ENCODE data around the gene UBE2C. TPM values are rescaled to one million over a fixed set of nuclear protein-coding genes. Genes with fewer than 3 reads are reported as not detected.

Gene UBE2C
- total RNA-seq, 1 experiment from 2014 or later: 205 TPM

GRCh38 chr20:45781391-45781931, 31.0 kb upstream of the UBE2C start:
- DNase-seq (ENCODE audit: low read depth, low spot score): peak; percentile 92
- ChIA-PET POLR2A (no interaction called here), CTCF (interaction anchor here (2.7 kb wide), 1 partner anchor 10 kb away, joined by 23 read pairs; no protein-coding TSS in a partner anchor), RAD21 (ENCODE audit: low non-redundant PET in 1 of 2, low total read pairs in 2 of 2, uncharacterized antibody in 2 of 2, unreplicated experiment in 2 of 2) (no interaction called here)
- Histone ChIP-seq H3K36me3 (ENCODE audit: control insufficient read depth in 1 of 2, insufficient read depth in 2 of 2, low read length in 2 of 2) (no peaks in the 10 kb centered on the region), H3K27ac (ENCODE audit: low read depth, low read length) (peak overlapping the region; percentile 90), H3K9me2 (ENCODE audit: insufficient read depth) (no peaks in the 10 kb centered on the region), H3K9me3 (ENCODE audit: control insufficient read depth in 1 of 2, insufficient read depth in 1 of 2, low read depth in 1 of 2, low read length in 2 of 2) (no peaks in the 10 kb centered on the region), H4K20me1 (ENCODE audit: insufficient read depth) (no peaks in the 10 kb centered on the region), H3K79me2 (ENCODE audit: insufficient read depth, low read length) (no peaks in the 10 kb centered on the region), H3K27me3 (ENCODE audit: insufficient read depth, low read length) (no peaks in the 10 kb centered on the region), H3K4me1 (ENCODE audit: control insufficient read depth in 1 of 2, insufficient read depth in 2 of 2, low read length in 2 of 2) (peaks cover 63 to 76% of the 10 kb centered on the region in 2 experiments), H3K4me3 (replicated peaks in 1 of 2; ENCODE audit: low read depth in 1 of 2, low read length in 2 of 2) (peak overlapping the region in 1 of 2 experiments; percentile 31; a peak in 3 of 4 replicates), H2AFZ (ENCODE audit: low read depth, low read length, poor library complexity, severe bottlenecking) (no peak overlapping the region), H3K9ac (ENCODE audit: low read length) (peak overlapping the region; percentile 39; the same call in 1 of the 2 replicates), H3K4me2 (ENCODE audit: low read length) (peak overlapping the region; percentile 70)
- BruUV-seq (replicated peaks): no TSS peak
- intact Hi-C loops (cut with micrococcal nuclease): no loop called here
- peak; percentile 55 for ATAC-seq
- no peak for TF ChIP-seq REST (IDR thresholded peaks at IDR 0.05; ENCODE audit: low read depth)
- no peak for TF ChIP-seq EZH2 (IDR thresholded peaks at IDR 0.05)
- peak; percentile 87; the same call in 1 of the 2 replicates for TF ChIP-seq SIN3A (IDR thresholded peaks at IDR 0.05; ENCODE audit: low read depth)
- TF ChIP-seq RAD21 (IDR thresholded peaks at IDR 0.05; ENCODE audit: low read depth): 0 out of 2 replicates have a peak, but pooled peaks have one; percentile 22
- TF ChIP-seq CTCF (IDR thresholded peaks at IDR 0.05 in 2 of 3, conservative IDR thresholded peaks at IDR 0.05 in 1 of 3; ENCODE audit: borderline replicate concordance in 1 of 3, insufficient read depth in 1 of 3, low read depth in 2 of 3, low read length in 2 of 3): no peak
- TF ChIP-seq JUND (IDR thresholded peaks at IDR 0.05): peak; percentile 95
- peak; percentile 97 for TF ChIP-seq FOSL1 (IDR thresholded peaks at IDR 0.05; ENCODE audit: low read depth)
- TF ChIP-seq CEBPB (IDR thresholded peaks at IDR 0.05; ENCODE audit: low read depth): peak; percentile 82; the same call in 1 of the 2 replicates
- no peak for TF ChIP-seq ATF3 (IDR thresholded peaks at IDR 0.05)
- TF ChIP-seq CBX3 (IDR thresholded peaks at IDR 0.05; ENCODE audit: low read depth): peak; percentile 76; the same call in 1 of the 2 replicates
- TF ChIP-seq POLR2AphosphoS5 (IDR thresholded peaks at IDR 0.05; ENCODE audit: low read depth, low read length): peak; percentile 68
- TF ChIP-seq MAX (IDR thresholded peaks at IDR 0.05): peak; percentile 68; the same call in 1 of the 2 replicates
- TF ChIP-seq SP1 (IDR thresholded peaks at IDR 0.05; ENCODE audit: low read depth): peak; percentile 98
- TF ChIP-seq SRF (IDR thresholded peaks at IDR 0.05; ENCODE audit: low read depth): peak; percentile 68; the same call in 1 of the 2 replicates
- no peak for TF ChIP-seq ZFX (IDR thresholded peaks at IDR 0.05)
- TF ChIP-seq TCF7L2 (IDR thresholded peaks at IDR 0.05; ENCODE audit: borderline replicate concordance, extremely low read depth, insufficient read depth, insufficient read length): peak; percentile 91
- TF ChIP-seq YY1 (IDR thresholded peaks at IDR 0.05; ENCODE audit: extremely low read depth, insufficient replicate concordance, low read depth, low read length): peak; percentile 20
- 0 out of 2 replicates have a peak, but pooled peaks have one; percentile 3 for TF ChIP-seq EGR1 (IDR thresholded peaks at IDR 0.05; ENCODE audit: low read depth)
- peak; percentile 50 for TF ChIP-seq ZBTB33 (IDR thresholded peaks at IDR 0.05; ENCODE audit: extremely low read depth, insufficient replicate concordance, low read length)

Measured in HCT116 (cell line).